HG03159 (cell line): ENCODE data around the gene KRT28.
"Not testable (repeated sequence)": the region's sequence is repeated elsewhere in the genome, so short reads cannot be mapped to it uniquely, and the experiment has no call there.

Source experiments
- ATAC-seq: cut with Tn5 transposase; IDR thresholded peaks from one replicate; pipeline ENCODE4 v1.9.1; 2021; ENCODE audit warnings: mild to moderate bottlenecking, moderate library complexity; ENCODE audit not compliant: unreplicated experiment

KRT28 gene

DNA sequence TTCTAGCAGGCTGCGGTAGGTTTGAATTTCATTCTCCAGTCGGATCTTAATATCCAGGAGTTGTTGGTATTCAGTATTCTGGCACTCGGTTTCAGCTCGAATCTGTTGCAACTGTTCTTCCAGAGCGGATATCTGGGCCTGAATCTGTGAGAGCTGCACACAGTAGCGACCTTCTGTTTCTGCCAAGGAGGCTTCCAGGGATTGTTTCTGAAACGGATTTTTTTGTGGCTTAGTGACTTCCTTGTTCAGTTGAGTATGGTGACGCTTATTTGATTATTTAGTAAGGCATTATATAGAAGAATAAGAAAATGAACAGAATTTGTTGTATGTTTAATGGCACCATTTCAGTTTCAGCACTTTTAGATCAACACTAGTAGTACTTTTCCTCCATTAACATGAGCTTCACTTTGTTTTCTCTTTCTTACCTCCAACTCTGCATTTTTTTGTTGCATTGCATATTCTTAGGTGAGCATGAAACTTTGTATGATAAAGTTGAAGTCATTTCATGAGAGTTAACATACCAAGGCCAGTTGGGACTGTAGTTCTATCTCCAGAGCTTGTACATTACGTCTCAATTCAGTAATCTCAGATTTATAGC lies 19.9 kb upstream of the KRT28 start:
- no peak for ATAC-seq

DNA sequence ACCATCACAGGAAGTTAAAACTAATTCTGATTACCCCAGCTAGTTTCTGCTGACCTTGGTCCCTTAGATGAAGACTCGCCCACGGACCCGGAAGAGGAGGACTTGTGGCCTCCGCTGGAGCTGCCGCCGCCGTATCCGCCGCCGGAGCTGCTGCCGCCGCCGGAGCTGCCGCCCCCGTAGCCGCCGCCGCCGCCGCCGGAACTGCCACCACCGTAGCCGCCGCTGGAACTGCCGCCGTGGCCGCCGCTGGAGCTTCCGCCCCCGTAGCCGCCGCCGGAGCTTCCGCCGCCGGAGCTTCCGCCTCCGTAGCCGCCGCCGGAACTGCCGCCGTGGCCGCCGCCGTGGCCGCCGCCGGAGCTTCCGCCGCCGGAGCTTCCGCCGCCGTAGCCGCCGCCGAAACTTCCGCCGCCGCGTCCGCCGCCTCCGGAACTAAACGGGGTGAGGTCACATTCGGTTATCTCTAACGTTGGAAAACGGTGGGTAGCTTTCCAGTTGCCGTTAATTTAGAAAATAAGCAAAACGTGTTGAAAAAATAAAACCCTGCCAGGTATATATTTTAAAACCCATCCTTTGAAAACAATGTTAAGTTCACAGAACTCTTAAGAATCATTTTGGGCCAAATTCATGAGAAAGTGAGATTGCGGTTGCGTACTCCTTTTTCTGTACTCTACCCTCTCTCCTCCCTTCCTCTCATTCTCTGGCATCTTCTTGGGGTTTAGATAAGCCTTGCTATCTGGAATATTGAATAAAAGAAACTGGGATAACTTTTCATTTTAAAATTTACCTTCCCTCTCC lies 19.2 kb upstream of the KRT28 start:
- peak; percentile 80 for ATAC-seq

DNA sequence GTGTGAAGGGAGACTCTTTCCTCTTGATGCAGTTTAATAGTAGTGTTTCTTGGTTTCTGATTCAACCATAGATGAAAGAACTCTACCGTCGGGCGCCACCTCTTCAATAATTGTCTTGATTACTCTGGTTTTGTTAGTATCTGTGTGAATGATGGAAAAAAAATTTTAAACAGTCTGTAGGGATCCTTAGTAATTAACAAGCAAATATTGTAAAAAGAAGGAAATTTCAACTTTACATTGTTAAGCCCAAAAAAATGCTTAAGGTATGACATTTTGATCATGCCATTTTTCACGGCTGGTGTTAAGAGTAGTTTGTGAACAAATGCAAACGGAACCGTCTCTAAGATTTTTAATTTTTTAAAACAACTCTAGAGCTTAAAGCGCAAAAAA lies 18.6 kb upstream of the KRT28 start:
- no peak for ATAC-seq

DNA sequence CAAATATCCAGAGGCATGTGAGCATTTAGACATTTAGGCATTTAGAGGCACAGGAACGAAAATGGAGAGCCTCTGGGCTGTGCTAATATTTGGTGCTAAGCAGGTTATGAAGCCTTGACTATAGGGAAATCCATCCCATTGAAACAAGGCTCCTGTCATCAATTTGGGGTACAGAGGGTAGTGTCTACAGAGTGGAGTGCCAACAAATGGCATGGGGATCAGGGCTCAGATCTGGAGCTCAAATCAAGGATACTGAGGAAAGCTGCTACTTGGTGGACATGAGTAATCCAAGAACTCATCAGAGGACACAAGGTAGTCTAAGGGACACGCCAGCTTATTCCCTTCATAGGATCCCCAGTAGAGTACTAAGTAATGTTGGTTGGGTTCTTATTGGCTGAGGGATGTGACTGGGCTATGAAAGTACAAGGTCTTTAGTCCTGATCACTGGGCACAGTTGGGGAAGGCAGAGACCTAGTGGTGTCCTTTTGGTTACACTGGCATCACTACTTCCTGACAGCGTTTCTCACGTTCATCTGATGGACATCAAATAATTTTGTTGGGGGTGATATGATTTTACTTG lies 17.4 kb upstream of the KRT28 start:
- no peak for ATAC-seq

DNA sequence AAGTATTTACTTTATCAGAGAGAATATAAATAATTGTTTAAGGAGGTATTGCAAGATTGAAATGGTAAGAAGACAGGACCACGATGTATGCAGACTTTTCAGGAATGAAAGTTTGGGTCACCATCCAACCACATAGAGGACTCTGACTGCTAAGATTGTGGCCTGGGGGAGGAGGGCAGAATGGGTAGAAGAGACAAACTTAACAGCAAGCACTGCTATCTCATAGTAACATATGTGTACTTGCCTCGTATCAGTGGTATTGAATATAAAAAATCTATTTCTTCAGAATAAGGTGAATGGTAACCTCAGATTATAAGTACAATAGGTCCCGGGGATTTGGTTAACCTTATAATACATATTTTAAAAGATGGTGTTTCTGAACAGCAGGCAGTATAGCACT lies 16.8 kb upstream of the KRT28 start:
- ATAC-seq, result no peak

DNA sequence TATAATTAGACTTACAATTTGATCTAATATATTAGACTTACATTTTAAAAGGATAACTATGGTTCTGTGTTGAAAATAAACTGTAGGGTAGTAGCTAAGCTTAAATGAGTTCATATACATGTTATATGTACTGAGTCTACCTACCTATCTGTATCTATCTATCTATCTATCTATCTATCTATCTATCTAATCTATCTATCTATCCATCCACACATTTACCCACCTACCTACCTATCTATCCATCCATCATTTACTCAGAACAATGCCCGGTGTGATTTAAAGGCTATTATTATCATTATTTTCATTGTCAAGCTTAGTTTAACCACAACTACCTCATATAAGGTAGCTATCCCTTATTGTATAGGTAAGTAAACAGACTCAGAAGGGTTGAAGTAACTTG lies 15.6 kb upstream of the KRT28 start:
- ATAC-seq, result no peak

DNA sequence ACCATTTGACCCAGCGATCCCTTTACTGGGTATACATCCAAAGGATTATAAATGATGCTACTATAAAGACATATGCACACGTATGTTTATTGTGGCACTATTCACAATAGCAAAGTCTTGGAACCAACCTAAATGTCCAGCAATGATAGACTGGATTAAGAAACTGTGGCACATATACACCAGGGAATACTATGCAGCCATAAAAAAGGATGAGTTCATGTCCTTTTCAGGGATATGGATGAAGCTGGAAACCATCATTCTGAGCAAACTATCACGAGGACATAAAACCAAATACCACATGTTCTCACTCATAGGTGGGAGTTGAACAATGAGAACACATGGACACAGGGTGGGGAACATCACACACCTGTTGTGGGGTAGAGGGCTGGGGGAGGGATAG lies 14.9 kb upstream of the KRT28 start:
- ATAC-seq, result not testable (repeated sequence)

DNA sequence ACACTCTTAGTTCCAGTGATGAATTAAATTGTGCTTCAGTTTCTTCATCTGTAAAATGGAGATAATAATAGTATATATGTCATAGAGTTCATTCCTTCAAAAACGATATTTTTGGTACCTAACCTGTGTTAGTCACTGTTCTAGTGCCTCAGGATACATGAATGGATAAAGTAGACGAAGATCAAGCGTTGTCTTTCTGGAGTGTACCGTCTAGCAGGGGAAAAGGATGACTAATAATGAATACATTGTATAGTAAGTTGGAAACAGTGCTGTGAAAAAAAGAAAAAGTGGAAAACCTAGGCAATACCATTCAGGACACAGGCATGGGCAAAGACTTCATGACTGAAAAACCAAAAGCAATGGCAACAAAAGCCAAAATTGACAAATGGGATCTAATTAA lies 14.0 kb upstream of the KRT28 start:
- no peak for ATAC-seq

DNA sequence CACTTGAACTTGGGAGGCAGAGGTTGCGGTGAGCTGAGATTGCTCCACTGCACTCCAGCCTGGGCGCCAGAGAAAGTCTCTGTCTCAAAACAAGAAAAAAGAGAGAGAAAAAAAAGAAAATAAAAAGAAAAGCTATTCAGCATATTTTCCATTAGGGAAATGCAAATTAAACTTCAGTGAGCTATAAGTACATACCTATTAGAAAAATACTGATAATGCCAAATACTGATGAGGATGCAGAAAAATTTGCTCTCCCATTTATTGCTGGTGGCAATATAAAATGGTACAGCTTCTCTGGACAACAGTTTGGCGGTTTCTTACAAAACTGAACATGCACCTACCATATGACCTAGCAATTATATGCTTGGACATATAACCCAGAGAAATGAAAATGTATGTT lies 12.9 kb upstream of the KRT28 start:
- no peak for ATAC-seq

DNA sequence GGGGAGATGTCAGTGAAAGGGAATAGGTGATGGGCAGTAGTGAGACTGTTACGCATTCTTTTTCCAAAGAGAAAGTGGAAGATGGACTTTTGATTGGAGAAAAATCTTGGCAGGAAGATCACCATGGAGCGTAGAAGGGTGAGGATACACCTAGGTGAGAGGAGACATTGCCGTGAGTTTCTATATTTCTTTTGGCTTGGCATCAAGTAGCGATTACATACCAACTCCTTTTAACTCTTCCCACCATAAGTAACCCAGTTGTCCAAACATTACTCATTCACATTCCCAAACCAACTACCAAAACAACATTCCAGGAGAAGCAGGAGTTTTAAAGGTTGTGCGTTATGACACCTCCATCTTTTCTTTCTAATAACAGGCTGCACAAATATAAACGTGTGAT lies 10.7 kb upstream of the KRT28 start:
- no peak for ATAC-seq

DNA sequence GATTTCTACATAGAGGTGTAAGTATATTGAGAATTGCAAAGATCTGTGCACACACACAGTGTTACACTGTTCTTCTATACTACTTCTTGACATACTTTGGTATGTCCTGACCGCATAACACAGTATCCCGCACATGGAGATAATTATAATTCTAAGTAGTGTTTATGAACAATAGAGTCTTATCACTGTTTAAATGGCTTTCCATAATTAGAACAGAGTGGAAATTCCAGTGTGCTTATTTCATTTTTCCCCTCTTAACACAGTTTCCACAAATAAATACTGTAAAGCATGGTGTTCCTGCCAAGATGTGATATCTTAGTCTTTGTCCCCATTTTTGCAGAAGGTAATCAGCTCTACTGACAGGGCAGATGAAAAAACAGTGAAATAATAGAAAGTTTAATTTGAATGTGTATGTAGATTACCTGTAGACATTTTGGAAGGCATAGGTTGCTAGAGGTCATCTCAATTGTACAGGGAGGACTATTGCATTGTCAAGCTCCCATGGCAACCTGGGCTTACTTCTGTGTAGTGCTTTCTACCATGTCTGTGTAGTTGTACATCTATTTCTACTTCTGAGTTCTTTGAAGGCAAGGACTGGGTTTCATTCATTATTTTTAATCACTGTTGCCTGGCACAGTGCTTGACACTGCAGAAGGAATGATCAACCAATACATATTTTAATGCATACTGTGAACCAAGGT lies 10.1 kb upstream of the KRT28 start:
- no peak for ATAC-seq

DNA sequence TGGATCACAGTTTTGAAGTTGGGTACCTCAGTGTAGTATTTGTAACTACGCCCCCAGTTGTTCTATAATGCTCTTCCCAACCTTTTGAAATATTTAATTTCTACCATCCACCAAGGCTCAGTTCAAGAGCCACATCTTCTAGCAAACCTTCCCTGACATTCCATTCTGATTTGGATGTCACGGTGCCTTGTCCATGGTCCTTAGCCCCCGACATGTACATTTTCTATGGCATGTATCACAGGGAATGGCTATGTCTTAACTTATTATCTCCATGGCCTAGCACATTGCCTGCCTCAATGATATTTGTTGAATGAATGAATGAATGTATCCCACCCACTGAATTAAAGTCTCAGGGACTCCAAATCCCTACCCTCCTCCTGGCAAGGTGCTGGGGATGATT lies 6.4 kb upstream of the KRT28 start:
- ATAC-seq, result no peak

DNA sequence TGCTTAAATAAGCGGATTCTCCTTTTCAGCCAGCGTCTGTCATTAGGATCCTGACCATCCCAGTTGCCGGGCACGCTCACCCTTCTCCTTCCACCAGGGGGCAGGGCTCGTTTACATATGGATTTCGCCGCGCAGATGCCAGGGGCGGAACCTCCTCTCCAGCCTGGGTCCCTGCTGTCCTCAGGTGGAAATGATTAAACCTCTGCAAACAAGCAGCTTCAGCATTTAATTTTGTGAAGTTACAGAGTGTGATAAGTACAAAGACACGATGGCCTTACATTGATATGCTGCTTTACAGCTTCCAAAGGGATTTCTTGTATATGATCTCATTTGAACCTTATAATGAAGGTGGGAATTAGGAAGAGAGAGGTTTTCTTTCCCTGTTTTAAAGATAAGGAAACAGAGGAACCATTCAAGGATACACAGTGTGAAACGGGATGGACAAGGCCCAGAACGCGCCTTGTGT lies 3.9 kb upstream of the KRT28 start:
- ATAC-seq, result no peak

DNA sequence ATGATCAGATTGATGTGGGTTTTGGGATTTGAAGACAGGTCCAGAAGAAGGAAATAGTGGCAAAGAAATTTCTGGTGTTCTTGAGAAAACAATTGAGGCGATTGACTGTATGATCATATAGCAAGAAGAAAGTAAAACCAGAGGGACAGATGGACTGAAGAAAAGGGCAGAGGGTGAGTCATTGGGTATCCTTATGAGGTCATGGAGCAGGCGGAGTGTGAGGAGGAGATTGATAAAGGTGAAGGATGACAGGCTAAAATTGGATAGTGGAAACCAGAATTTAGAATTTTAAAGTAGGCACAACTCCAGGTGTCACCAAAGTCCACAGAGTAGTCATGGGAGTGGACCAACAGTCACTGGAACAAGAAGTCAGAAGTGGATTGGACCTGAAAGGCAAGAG lies 1.4 kb upstream of the KRT28 start:
- ATAC-seq, result no peak

DNA sequence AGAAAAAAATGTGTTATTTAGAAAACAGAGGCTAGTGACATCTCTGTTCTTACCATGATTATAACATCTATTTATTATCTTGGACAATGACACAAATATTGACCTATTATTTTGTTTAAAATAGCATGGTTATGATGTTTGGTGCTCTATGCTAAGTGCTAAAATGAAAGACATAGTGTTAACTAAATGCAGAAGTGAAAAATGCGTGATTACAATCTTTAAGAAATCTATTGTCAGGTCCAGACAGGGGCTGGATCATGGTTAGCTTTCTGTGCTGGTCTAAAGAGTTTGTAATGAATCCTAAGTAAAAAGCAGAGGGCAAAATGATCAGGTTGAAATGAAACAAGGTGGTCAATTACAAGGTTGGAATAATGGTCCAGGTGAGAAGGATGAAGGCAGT lies 622 bp upstream of the KRT28 start:
- no peak for ATAC-seq

DNA sequence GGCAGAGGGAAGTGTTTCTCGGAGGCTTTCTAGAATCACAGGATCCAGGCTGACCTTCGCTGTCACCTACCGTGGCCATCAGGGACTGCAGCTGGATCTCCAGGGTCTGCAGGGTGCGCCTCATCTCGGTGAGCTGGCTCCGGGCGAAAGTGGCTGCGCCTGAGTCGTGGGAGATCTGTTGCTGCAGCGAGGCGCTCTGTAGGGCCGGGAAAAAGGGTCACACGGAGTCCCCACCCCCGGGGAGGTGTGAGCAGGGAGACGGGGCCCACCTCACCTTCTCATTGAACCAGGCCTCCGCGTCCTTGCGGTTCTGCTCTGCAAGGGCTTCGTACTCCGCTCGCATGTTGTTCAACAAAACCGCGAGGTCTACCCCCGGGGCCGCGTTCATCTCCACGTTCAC lies 2.9 kb downstream of the KRT28 start:
- ATAC-seq, result no peak

DNA sequence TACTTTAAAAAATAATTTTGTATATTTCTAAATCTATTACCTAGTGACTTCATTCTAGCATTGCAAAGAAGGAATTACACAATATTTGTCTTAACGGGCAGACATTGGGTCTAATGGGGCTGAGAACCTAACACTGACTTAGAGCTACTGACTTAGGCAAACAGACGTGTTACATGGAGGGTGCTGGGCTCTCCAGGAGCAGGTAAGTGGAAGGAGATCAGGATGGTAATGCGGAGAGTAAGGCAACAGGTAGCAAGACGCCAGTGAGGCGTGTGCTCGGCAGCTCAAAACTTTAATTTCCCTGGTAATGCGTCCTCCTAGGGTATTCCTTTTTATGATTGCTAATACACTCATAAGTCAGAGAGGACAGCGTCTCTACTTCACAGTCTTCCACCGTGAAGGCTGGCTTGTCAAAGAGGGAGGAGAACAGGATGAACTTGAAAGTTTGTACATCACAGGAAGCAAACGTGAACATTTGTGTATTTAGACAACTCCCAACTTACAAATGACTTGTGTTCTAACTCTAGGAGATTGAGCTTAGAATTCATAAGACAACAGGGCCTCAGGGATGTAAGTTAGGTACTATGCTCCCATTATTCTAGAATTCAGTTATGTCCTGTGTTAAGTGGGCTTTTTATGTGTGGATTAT lies 4.6 kb downstream of the KRT28 start:
- ATAC-seq, result no peak

DNA sequence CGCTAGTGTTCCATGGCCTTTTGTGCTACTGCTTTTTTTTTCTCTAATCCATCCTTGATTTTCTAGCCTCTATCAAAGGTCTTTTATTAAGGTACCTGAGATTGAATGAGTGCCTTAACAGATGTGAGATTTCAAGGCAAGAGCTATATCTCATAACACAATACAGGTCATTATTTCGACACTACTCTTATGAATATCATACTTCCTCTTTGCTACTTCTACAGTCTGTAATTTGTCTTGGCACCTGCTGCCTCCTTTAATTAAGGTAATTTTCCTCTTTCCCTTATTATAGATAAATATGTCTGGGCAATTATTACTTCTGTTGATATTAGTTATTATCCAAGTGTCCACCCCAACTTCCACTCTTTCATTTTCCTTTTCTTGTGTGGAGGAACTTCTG lies 5.3 kb downstream of the KRT28 start:
- ATAC-seq, result no peak

DNA sequence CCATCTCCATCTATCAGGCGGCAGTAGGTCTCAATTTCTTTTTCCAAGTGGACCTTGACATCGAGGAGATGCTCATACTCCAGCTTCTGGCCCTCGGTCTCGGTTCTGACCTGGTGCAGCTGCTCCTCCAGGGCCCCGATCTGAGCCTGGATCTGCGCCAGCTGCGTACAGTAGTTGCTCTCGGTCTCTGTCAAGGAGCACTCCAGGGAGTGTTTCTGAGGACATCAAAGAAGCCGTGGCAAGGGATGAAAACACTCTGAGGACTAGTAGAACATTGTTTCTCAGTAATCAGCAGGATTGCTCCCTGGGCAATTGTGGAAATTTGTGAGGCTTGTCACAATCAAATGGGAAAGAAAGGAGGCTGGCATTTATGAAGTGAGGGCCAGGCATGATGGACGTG lies 5.9 kb downstream of the KRT28 start:
- no peak for ATAC-seq

DNA sequence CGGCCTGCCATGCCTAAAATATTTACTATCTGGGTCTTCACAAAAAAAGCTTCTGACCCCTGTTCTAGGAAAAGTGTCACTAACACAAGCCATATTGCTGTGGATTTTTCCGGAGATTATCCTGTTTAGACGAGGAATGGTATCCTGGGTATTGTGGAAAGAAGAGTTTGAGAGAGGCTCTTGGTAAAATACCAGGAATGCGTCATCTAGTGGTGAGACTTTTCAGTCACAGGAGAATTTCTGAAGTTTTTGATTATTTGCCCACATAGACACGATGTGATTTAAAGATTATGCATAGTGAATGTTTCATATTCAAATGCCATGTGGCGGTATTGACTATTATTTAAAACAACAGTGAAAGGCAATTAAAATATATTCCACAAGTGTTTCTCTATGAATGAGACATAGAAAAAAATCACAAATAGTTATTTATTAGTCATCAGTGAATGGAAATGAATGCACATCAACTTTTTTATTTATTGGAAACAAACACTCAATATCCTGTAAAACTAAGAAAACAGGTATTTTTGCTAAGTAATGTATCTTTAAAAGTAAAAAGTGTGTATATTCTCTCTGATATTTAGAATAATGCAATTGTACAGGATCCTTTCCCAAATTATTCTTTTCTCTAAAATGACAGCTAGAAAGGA lies 7.8 kb downstream of the KRT28 start:
- ATAC-seq, result no peak

DNA sequence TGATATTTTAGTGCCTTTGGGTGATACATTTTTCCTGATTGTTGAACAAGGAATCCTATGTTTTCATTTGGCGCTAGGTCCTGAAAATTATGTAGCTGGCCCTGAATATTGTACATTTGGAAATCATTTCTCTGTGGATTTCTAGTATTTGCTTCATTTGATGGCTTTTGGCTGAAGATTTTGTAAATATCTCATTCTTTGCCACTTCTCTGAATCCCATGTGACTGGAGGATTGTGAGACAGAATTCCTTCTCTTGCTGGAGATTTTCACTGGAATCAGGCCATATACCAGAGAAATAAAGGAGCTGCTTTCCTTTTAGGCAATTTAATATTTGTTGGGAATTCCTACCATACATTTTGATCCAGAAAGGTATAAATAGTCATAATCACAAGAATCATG lies 8.6 kb downstream of the KRT28 start:
- ATAC-seq, result no peak
